Stomach smooth muscle (tissue), 2 donors: ENCODE data around the gene VMAC.
A peak's percentile ranks its signal among the peaks of the same experiment; 100 is the strongest.
"Not testable (repeated sequence)": the region's sequence is repeated elsewhere in the genome, so short reads cannot be mapped to it uniquely, and the experiment has no call there.

Source experiments
- H3K27ac ChIP-seq: one replicate; pipeline ENCODE4 v1.7.0; 2013; ENCODE audit warnings: mild to moderate bottlenecking, low read length, inconsistent platforms
- H3K27me3 ChIP-seq, 2 donors: one replicate each; pipeline ENCODE4 v1.7.0; 2013; ENCODE audit warnings: low read length in 2 of 2; ENCODE audit not compliant: insufficient read depth in 2 of 2, control insufficient read depth in 1 of 2
- H3K36me3 ChIP-seq, 2 donors: one replicate each; pipeline ENCODE4 v1.7.0; 2013; ENCODE audit warnings: low read length in 2 of 2; ENCODE audit not compliant: control insufficient read depth in 2 of 2, insufficient read depth in 2 of 2
- H3K4me1 ChIP-seq: one replicate; pipeline ENCODE4 v1.7.0; 2013; ENCODE audit warnings: low read length; ENCODE audit not compliant: control insufficient read depth, insufficient read depth
- H3K4me3 ChIP-seq, 2 donors: one replicate each; pipeline ENCODE4 v1.7.0; 2013; ENCODE audit warnings: low read length in 2 of 2
- H3K9ac ChIP-seq, 2 donors: one replicate each; pipeline ENCODE4 v1.7.0; 2013; ENCODE audit warnings: low read length in 2 of 2, mild to moderate bottlenecking in 1 of 2
- H3K9me3 ChIP-seq, 2 donors: one replicate each; pipeline ENCODE4 v1.7.0; 2013; ENCODE audit warnings: low read length in 2 of 2; ENCODE audit not compliant: control insufficient read depth in 2 of 2
- donor health status: healthy.
- donor health status: Pancreatic carcinoma.

VMAC gene

DNA sequence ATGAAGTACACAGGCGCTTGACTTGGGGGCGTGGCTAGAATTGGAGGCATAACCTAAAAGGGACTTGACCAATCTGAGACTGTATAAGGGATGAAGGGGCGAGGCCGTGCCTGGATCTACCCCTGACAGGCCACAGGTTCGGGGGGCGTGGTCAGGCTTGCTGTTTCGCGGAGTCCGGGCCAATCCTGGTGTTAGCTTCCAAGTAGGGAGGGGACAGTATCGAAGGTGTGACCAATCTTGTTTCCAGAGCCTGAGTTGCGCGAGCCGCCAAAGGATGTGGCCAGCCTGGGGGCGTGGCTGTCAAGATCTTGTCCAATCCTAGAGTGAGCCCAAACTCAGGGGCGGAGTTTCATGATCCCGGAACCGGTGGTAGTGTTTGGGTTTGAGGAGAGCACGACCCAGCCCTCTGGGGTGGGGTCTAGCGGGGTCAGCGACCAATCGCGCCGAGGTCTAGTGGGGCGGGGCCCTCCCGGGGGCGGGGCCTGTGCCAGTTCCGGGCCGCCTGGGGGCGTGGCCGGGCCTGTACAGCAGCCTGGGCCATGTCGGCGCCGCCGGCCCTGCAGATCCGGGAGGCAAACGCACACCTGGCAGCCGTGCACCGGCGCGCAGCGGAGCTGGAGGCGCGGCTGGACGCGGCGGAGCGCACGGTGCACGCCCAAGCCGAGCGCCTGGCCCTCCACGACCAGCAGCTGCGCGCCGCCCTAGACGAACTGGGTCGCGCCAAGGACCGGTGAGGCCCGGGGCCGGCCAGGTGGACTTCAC, at the start of gene VMAC:
VMAC (plus strand) TSS at position 521 of the 762 bp plus-strand sequence; CDS start at position 540, 19 bp downstream.
- H3K9ac ChIP-seq, result peak within 1 kb of the TSS; percentile 98 to 100
- H3K4me3 ChIP-seq, result peak within 1 kb of the TSS; percentile 98
- H3K4me1 ChIP-seq, result peaks cover 41% of the 10 kb centered on the region
- H3K36me3 ChIP-seq, result peaks cover 10 to 13% of the 10 kb centered on the region in 2 donors
- H3K27ac ChIP-seq, result peak within 1 kb of the TSS; percentile 96
- no peaks in the 10 kb centered on the region for H3K9me3 ChIP-seq
- H3K27me3 ChIP-seq, result no peaks in the 10 kb centered on the region

- not testable (repeated sequence) for H3K4me1 ChIP-seq, H3K4me3 ChIP-seq, H3K27ac ChIP-seq, H3K27me3 ChIP-seq, H3K9ac ChIP-seq, H3K9me3 ChIP-seq, H3K36me3 ChIP-seq
These were observed 49.5 kb upstream of the VMAC start for GRCh38 chr19:5855151-5855550.

DNA sequence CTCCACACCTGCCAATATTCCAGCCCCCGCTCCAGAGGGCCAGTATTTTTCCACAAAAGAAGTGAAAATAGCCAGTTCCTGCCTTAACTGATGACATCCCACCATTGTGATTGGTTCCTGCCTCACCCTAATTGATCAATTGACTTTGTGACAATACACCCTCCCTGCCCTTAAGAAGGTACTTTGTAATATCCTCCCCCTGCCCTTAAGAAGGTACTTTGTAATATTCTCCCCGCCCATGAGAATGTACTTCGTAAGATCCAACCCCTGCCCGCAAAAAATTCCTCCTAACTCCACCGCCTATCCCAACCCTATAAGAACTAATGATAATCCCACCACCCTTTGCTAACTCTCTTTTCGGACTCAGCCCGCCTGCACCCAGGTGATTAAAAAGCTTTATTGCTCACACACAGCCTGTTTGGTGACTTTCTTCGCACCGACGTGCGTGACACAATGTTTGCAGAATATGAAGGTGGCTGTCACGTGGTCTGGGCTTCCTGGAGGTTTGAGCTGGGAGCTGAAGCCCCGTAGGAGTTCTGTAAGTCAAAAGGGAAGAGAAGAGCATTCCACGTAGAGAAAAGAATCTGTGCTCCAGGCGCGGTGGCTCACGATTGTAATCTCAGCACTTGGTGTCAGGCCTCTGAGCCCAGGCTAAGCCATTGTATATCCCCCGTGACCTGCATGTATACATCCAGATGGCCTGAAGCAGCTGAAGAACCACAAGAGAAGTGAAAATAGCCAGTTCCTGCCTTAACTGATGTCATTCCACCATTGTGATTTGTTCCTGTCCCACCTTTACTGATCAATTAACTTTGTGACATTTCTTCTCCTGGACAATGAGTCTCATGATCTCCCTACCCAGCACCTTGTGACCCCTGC, 47.2 kb upstream of the VMAC start:
- no peaks in the 10 kb centered on the region for H3K36me3 ChIP-seq
- H3K9ac ChIP-seq, result no peak overlapping the region
- no peak overlapping the region for H3K27ac ChIP-seq
- H3K4me1 ChIP-seq, result no peaks in the 10 kb centered on the region
- H3K9me3 ChIP-seq, result no peaks in the 10 kb centered on the region
- no peaks in the 10 kb centered on the region for H3K27me3 ChIP-seq
- no peak overlapping the region for H3K4me3 ChIP-seq

GRCh38 chr19:5863030-5863665, 41.5 kb upstream of the VMAC start:
- Histone ChIP-seq H3K4me3 (no peak overlapping the region), H3K27me3 (no peaks in the 10 kb centered on the region), H3K36me3 (no peaks in the 10 kb centered on the region), H3K4me1 (no peaks in the 10 kb centered on the region), H3K27ac (no peak overlapping the region), H3K9me3 (no peaks in the 10 kb centered on the region), H3K9ac (no peak overlapping the region)

DNA sequence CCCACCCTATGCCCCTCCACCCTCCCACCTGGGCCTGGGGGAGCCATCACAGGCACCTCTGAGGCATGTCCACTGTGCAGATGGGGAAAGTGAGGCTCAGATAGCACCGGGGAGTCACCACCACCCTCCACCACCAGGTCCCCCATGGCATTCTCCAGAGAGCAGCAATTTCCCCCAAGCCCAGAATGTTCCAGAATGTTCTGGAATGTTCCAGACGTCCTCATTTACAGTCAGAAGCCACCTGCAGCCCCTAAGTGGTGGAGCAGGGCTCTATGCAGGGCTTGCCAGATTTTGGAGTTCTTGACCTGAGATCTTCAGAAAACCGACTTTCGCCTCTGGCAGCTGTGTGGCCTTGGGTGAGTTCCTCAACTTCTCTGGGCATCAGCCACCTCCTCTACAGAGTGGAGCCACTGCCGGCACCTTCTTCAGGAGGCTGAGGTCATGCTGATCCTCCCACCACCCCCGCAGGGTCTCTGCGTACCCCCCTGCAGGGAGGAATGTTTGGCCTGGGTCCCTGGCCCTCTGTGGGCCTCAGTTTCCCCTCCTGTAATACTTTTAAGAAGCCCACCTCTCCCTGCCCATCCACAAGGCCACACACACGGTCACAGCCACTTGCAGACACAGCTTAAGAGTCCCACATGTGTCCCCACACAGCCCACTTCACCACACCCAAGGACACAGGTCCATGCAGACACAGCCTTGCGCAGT, 40.5 kb upstream of the VMAC start:
- Histone ChIP-seq H3K4me3 (no peak overlapping the region), H3K27me3 (no peaks in the 10 kb centered on the region), H3K9ac (no peak overlapping the region), H3K4me1 (no peaks in the 10 kb centered on the region), H3K9me3 (no peaks in the 10 kb centered on the region), H3K27ac (no peak overlapping the region), H3K36me3 (no peaks in the 10 kb centered on the region)

GRCh38 chr19:5864725-5865486, 39.8 kb upstream of the VMAC start:
- H3K36me3 ChIP-seq, result no peaks in the 10 kb centered on the region
- no peaks in the 10 kb centered on the region for H3K9me3 ChIP-seq
- no peak overlapping the region for H3K9ac ChIP-seq
- H3K4me3 ChIP-seq, result no peak overlapping the region
- no peak overlapping the region for H3K27ac ChIP-seq
- H3K27me3 ChIP-seq, result no peaks in the 10 kb centered on the region
- no peaks in the 10 kb centered on the region for H3K4me1 ChIP-seq

- Histone ChIP-seq H3K4me3 (no peak overlapping the region), H3K9me3 (no peaks in the 10 kb centered on the region), H3K9ac (no peak overlapping the region), H3K27ac (no peak overlapping the region), H3K27me3 (no peaks in the 10 kb centered on the region), H3K4me1 (no peaks in the 10 kb centered on the region), H3K36me3 (no peaks in the 10 kb centered on the region)
These were observed 38.9 kb upstream of the VMAC start for GRCh38 chr19:5865772-5866171.

- Histone ChIP-seq H3K4me3 (no peak overlapping the region), H3K4me1 (peaks cover 4% of the 10 kb centered on the region), H3K36me3 (no peaks in the 10 kb centered on the region), H3K27me3 (no peaks in the 10 kb centered on the region), H3K27ac (no peak overlapping the region), H3K9ac (no peak overlapping the region), H3K9me3 (no peaks in the 10 kb centered on the region)
These were observed 37.2 kb upstream of the VMAC start for GRCh38 chr19:5867201-5868136.

GRCh38 chr19:5870986-5871394, 33.7 kb upstream of the VMAC start:
- no peak overlapping the region for H3K4me3 ChIP-seq
- H3K36me3 ChIP-seq, result no peaks in the 10 kb centered on the region
- no peak overlapping the region for H3K27ac ChIP-seq
- H3K27me3 ChIP-seq, result no peaks in the 10 kb centered on the region
- no peaks in the 10 kb centered on the region for H3K9me3 ChIP-seq
- H3K4me1 ChIP-seq, result peaks cover 4% of the 10 kb centered on the region
- no peak overlapping the region for H3K9ac ChIP-seq
